Measurements from ENCODE around the gene TRIM31. TPM values are rescaled to one million over a fixed set of nuclear protein-coding genes. Genes with fewer than 3 reads are reported as not detected.

Gene TRIM31
- total RNA-seq, 2 donors from 2014 or later = 0.26 TPM; not detected in 1

DNA sequence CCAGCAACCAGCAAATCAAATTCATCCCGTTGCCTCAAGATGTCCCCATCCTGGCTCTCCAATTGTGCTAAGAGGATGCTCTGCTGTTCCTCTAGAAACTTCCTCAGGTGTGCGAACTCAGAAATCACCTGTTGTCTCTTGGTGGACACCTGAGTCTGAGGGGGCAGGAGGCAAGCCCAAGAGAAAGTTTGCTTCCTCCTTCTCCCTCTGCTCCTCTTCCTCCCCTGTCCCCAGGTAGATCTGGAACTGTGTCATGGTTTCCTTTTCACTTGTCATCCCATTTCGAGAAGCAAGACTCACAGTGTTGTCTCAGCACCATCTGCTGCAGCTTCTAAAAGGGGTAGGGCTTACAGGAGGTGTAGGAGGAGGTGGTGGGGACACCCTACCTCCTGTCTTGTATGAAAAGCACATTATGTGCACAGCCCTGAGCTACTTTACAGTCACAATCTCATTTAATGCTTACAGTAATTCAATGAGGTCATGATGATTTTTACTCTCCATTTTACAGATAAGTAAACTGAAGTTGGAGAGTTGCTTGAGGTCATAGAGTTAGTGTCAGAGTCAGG lies 45.7 kb upstream of the TRIM31 start:
- ATAC-seq (no peak), DNase-seq (no peak)
- no peak overlapping the region for H3K4me3 ChIP-seq
- WGBS, 2 donors = 40 to 53% methylated on average over 3 of the region's 3 CpGs
- H3K27me3 ChIP-seq = no peaks in the 10 kb centered on the region
- intact Hi-C loops (cut with DNase I) = no loop called here
- no peak overlapping the region for H3K27ac ChIP-seq
- H3K36me3 ChIP-seq (replicated peaks in 1 of 2; ENCODE audit: insufficient read depth in 1 of 2, low read depth in 2 of 2) = no peaks in the 10 kb centered on the region
- TF ChIP-seq POLR2A (IDR thresholded peaks at IDR 0.05) = no peak
- no peak for TF ChIP-seq CTCF (IDR thresholded peaks at IDR 0.05)
- no peaks in the 10 kb centered on the region for H3K9me3 ChIP-seq
- peaks cover 12% of the 10 kb centered on the region for H3K4me1 ChIP-seq

DNA sequence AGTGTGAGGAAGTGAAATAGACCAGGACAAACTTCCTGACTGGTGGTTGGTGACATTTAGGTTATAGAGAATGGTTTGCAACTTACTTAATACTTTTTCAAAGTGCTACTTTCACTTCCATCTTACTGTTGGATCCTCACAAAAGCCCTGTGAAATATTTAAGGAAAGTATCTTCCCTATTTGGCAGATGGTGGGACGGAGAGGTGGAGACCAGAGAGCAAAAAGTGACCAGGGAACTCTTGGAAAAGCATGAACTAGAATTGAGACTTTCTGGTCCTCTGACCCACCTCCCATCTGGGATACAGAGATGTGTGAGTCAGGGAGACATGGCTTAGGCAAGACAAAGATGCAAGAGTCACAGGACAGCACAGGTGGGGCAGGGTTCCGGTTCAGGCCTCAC lies 45.1 kb upstream of the TRIM31 start:
- DNase-seq = no peak
- Histone ChIP-seq H3K36me3 (replicated peaks in 1 of 2; ENCODE audit: insufficient read depth in 1 of 2, low read depth in 2 of 2) (no peaks in the 10 kb centered on the region), H3K27ac (no peak overlapping the region), H3K27me3 (no peaks in the 10 kb centered on the region), H3K4me3 (no peak overlapping the region), H3K4me1 (peaks cover 12% of the 10 kb centered on the region), H3K9me3 (no peaks in the 10 kb centered on the region)
- ATAC-seq = no peak
- intact Hi-C loops (cut with DNase I) = no loop called here
- TF ChIP-seq CTCF (IDR thresholded peaks at IDR 0.05) (no peak), POLR2A (IDR thresholded peaks at IDR 0.05) (no peak)
- WGBS, 2 donors = 73 to 75% methylated on average over 2 of the region's 2 CpGs

- no peaks in the 10 kb centered on the region for H3K36me3 ChIP-seq (replicated peaks in 1 of 2; ENCODE audit: insufficient read depth in 1 of 2, low read depth in 2 of 2)
- H3K9me3 ChIP-seq = no peaks in the 10 kb centered on the region
- TF ChIP-seq POLR2A (IDR thresholded peaks at IDR 0.05) = no peak
- TF ChIP-seq CTCF (IDR thresholded peaks at IDR 0.05) = no peak
- intact Hi-C loops (cut with DNase I) = no loop called here
- no peak for ATAC-seq
- H3K27ac ChIP-seq = no peak overlapping the region
- no peak for DNase-seq
- H3K27me3 ChIP-seq = no peaks in the 10 kb centered on the region
- H3K4me1 ChIP-seq = peaks cover 12% of the 10 kb centered on the region
- H3K4me3 ChIP-seq = no peak overlapping the region
These were observed 44.7 kb upstream of the TRIM31 start for GRCh38 chr6:30157581-30157980.

- 79 to 84% methylated on average over 9 of the region's 9 CpGs for WGBS, 2 donors
- Histone ChIP-seq H3K4me1 (peaks cover 12% of the 10 kb centered on the region), H3K9me3 (no peaks in the 10 kb centered on the region), H3K36me3 (replicated peaks in 1 of 2; ENCODE audit: insufficient read depth in 1 of 2, low read depth in 2 of 2) (no peaks in the 10 kb centered on the region), H3K4me3 (no peak overlapping the region), H3K27me3 (no peaks in the 10 kb centered on the region), H3K27ac (peak overlapping the region in 1 of 4 donors; percentile 51)
- no peak for DNase-seq
- TF ChIP-seq POLR2A (IDR thresholded peaks at IDR 0.05) = no peak
- TF ChIP-seq CTCF (IDR thresholded peaks at IDR 0.05) = no peak
- intact Hi-C loops (cut with DNase I) = no loop called here
- ATAC-seq = no peak
These were observed 43.9 kb upstream of the TRIM31 start for GRCh38 chr6:30156774-30157173.

DNA sequence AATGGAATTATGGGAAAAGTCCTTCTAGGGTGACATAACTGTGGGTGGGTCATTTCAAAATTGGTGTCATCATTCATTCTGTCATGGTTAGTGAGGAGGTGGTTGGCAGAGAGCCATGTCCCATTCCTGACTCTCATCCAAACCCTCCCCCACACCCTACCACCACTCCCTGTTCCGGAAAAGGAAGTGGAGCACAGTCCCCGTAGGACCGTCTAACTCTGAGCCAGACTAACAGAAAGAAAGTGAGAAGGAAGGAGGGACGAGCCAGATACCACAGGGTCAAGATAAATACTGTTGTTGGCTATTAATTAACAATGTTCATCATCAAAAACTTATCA lies 43.3 kb upstream of the TRIM31 start:
- Histone ChIP-seq H3K4me1 (peaks cover 12% of the 10 kb centered on the region), H3K27ac (peak overlapping the region in 2 of 4 donors; percentile 6 to 51), H3K27me3 (no peaks in the 10 kb centered on the region), H3K4me3 (no peak overlapping the region), H3K36me3 (replicated peaks in 1 of 2; ENCODE audit: insufficient read depth in 1 of 2, low read depth in 2 of 2) (no peaks in the 10 kb centered on the region), H3K9me3 (no peaks in the 10 kb centered on the region)
- DNase-seq (peak; percentile 53 to 72 (median 62)), ATAC-seq (peak; percentile 85)
- 18 to 29% methylated on average over 4 of the region's 4 CpGs for WGBS, 2 donors
- TF ChIP-seq CTCF (IDR thresholded peaks at IDR 0.05) (no peak), POLR2A (IDR thresholded peaks at IDR 0.05) (no peak)
- intact Hi-C loops (cut with DNase I) = no loop called here

All from body of pancreas (tissue), 4 donors.